B cell (primary cell): ENCODE data around the gene PGBD4.
"Not testable (repeated sequence)": the region's sequence is repeated elsewhere in the genome, so short reads cannot be mapped to it uniquely, and the experiment has no call there.

Experiments
- CTCF ChIP-seq: fragments of 200-600 bp; IDR thresholded peaks from one replicate; pipeline ENCODE4 v1.8.0; 2022; ENCODE audit warnings: antibody characterized with exemption, mild to moderate bottlenecking
- EZH2 ChIP-seq: IDR thresholded peaks from 2 replicates; pipeline ENCODE4 v1.6.1; 2012; ENCODE audit warnings: borderline replicate concordance, low read depth, mild to moderate bottlenecking, moderate library complexity, low read length; ENCODE audit not compliant: insufficient read depth, poor library complexity, severe bottlenecking

GRCh38 chr15:34120420-34120819, 18.5 kb downstream of the PGBD4 start:
- not testable (repeated sequence) for TF ChIP-seq CTCF, EZH2
